Activated CD8-positive, alpha-beta T cell treated with anti-CD3 and anti-CD28 coated beads, Interleukin-2, amount 10 ng/mL, durations not matched to agents 7 days and 5 days (primary cell): ENCODE results near the gene CMYA5. TPM values are rescaled to one million over a fixed set of nuclear protein-coding genes. Genes with fewer than 3 reads are reported as not detected.

Source experiments
- ATAC-seq: fragments of 150-1000 bp; cut with Tn5 transposase; one replicate; pipeline ENCODE4 v1.10.0; 2021; ENCODE audit warnings: moderate library complexity
- CTCF ChIA-PET: fragments of 350-600 bp; sonication (Branson Sonifier 250); formaldehyde crosslinking; loops from one replicate; lab custom pipeline; 2021; ENCODE audit warnings: antibody characterized with exemption; lab: Charles Lee
- POLR2A ChIA-PET: fragments of 350-600 bp; sonication (Branson Sonifier 250); formaldehyde crosslinking; loops from one replicate; lab custom pipeline; 2021; ENCODE audit warnings: antibody characterized with exemption; lab: Charles Lee
- DNase-seq: peaks from one replicate; pipeline ENCODE4 v3.0.0-alpha.2; 2020
- H3K27ac Mint-ChIP-seq: one replicate; pipeline ENCODE4 v1.8.0; 2021; ENCODE audit warnings: mild to moderate bottlenecking, mixed read lengths
- H3K27me3 Mint-ChIP-seq: one replicate; pipeline ENCODE4 v1.8.0; 2021; ENCODE audit warnings: low read depth, mixed read lengths
- H3K36me3 Mint-ChIP-seq: one replicate; pipeline ENCODE4 v1.8.0; 2021; ENCODE audit warnings: low read depth, mixed read lengths
- H3K4me1 Mint-ChIP-seq: one replicate; pipeline ENCODE4 v1.8.0; 2021; ENCODE audit warnings: low read depth, mixed read lengths
- H3K4me3 Mint-ChIP-seq: one replicate; pipeline ENCODE4 v1.8.0; 2021; ENCODE audit warnings: mild to moderate bottlenecking, mixed read lengths
- H3K9me3 Mint-ChIP-seq: one replicate; pipeline ENCODE4 v1.8.0; 2022; ENCODE audit warnings: mixed read lengths; ENCODE audit not compliant: insufficient read depth
- total RNA-seq, 2 experiments: library from RNA; stranded (reverse); gene quantifications; one replicate each; pipeline ENCODE4 v1.2.3, GENCODE V29; 2021

Gene CMYA5
- total RNA-seq, 2 experiments from 2014 or later, result 0.18 to 0.40 TPM

DNA sequence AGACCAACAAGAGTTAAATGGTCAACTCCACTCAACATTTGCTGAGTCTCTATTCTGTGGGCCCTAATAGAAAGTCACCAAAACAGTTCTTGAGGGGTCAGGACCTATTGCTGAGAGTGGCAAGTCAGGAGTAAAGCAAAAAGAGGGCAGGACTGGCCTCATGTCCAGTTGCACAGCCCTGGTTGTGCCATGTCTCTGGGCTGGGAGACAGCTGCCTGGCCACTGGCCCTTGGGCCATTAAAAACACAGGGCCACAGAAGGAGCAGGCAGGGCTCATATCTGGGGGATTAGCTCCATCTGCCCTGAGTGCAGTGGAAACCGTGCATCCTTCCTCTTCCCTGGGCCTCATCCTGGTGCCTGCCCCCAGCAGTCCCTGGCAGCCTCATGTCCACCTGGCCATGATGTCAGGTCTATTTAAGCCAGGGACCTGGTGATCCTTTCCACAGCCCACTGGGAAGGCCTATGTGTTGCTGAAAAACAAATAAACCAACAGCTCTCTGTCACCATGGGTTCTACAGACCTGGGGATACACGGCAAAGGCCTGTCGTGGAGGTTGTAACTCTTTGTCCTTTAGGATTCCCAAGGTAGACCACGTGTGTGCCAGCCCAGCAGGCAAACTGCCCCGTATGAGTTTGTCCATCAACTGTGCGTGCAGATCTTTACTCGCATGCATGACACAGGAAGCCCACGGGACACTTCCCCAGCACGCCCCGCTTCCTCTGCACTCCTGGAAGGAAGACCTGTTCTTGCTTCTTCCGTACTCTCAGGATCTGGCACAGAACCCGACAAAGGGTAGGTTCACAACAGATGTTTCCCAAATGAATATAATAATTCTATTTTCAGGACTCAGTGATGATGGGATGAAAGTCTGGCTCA is 152.6 kb downstream of the CMYA5 start:
- ATAC-seq (no peak), DNase-seq (peak; percentile 12)
- Mint-ChIP-seq H3K27me3 (peaks cover 11% of the 10 kb centered on the region), H3K27ac (no peak overlapping the region), H3K36me3 (no peaks in the 10 kb centered on the region), H3K9me3 (no peaks in the 10 kb centered on the region), H3K4me1 (peaks cover 17% of the 10 kb centered on the region), H3K4me3 (no peak overlapping the region)
- ChIA-PET POLR2A (no interaction called here), CTCF (interaction anchor here (1.5 to 1.7 kb wide), 3 partner anchors 13 to 241 kb away, joined by 4 to 8 read pairs (median 5); no protein-coding TSS in a partner anchor)

DNA sequence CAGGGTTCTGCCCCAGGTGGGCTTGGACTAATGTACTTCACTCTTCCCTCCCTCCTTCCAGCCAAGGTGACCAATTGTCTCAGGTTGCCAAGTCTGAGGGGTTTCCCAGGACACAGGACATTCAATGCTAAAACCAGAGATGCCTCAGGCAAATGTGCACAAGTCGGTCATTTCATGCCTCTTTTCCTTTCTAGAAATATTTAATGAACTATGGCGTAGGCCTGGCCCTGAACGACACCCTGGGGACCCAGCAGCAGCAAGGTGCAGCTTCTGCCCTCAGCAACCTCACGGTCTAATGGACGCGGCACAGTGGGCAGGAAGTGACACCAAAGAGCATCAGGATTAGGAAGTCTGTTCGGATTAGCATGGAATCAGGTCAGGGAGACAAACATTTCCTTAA is 153.4 kb downstream of the CMYA5 start:
- DNase-seq (peak; percentile 4), ATAC-seq (no peak)
- H3K27ac Mint-ChIP-seq, result no peak overlapping the region
- ChIA-PET CTCF (no interaction called here), POLR2A (no interaction called here)
- H3K4me1 Mint-ChIP-seq, result peaks cover 24% of the 10 kb centered on the region
- no peaks in the 10 kb centered on the region for H3K36me3 Mint-ChIP-seq
- peaks cover 13% of the 10 kb centered on the region for H3K27me3 Mint-ChIP-seq
- no peak overlapping the region for H3K4me3 Mint-ChIP-seq
- no peaks in the 10 kb centered on the region for H3K9me3 Mint-ChIP-seq

DNA sequence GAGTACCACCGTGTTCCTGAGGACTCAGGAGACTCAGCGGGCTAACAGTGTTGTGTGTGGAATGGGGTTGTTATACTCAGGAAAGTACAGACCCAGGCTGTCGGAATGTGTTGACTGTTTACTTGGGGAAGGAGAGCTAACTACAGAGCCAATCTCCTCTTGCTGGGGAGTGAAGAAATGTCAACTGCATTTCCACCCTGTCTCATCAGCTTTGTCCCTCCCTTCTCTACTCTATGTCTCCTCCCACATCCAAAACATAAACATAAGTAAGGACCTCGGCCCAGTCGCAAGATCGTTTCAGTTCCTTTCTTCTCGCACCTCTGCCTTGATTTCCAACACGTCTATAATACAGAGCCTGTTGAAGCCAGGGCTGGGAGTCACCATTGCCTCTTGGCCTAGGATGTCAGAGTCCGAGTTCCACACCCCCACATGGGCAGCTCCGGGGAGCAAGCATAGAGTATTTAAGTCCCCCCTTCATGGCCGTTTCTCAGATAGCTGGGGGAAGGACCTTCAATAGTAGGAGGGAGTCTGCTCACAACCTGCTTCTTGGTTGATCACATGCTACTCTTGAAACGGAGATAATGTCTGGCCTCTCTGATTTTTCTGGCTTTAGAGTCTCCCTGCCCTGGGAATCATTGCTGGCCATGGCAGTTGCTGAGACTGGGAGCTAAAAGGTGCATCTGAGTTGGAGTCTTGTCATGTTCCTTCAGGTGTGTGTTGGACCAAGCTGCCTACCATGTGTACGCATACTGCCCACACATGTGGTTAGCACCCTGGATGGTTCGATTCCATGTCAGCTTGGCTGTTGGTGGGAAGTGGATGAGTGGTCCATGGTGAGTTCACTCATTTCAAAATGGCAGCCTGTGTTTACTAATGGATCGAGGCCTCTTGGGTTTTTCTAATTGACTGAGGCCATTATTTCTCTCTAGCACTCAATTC is 154.1 kb downstream of the CMYA5 start:
- H3K9me3 Mint-ChIP-seq, result no peaks in the 10 kb centered on the region
- ATAC-seq, result no peak
- peaks cover 13% of the 10 kb centered on the region for H3K27me3 Mint-ChIP-seq
- ChIA-PET CTCF (interaction anchor here (0.8 kb wide), 1 partner anchor 14 kb away, joined by 3 read pairs; no protein-coding TSS in a partner anchor), POLR2A (interaction anchor here (0.6 kb wide), 1 partner anchor 270 kb away, joined by 3 read pairs; no protein-coding TSS in a partner anchor)
- no peaks in the 10 kb centered on the region for H3K36me3 Mint-ChIP-seq
- H3K4me3 Mint-ChIP-seq, result no peak overlapping the region
- peaks cover 30% of the 10 kb centered on the region for H3K4me1 Mint-ChIP-seq
- no peak for DNase-seq
- H3K27ac Mint-ChIP-seq, result no peak overlapping the region

DNA sequence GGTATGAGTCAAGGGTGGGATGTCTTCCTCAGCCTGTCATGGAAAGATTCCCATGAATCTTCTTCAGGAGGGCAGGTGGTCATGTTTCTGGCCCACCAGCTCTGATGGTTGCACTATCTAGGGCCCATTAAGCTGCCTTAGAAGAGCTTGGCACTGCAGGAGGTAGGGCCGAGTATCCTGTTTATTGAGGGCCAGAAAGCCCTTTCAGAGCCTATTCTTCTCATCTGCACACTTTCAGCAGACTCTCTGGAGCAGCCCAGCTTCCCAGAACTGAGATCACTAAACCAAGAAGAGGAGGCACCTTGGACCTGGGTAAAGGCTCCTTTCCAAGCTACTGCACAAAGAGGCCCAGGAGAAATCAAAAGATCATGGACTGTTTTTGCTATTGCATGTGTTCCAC is 154.9 kb downstream of the CMYA5 start:
- Mint-ChIP-seq H3K27ac (no peak overlapping the region), H3K9me3 (no peaks in the 10 kb centered on the region), H3K4me1 (peaks cover 32% of the 10 kb centered on the region), H3K36me3 (no peaks in the 10 kb centered on the region), H3K27me3 (peaks cover 13% of the 10 kb centered on the region), H3K4me3 (no peak overlapping the region)
- ATAC-seq (no peak), DNase-seq (no peak)
- ChIA-PET CTCF (no interaction called here), POLR2A (no interaction called here)

DNA sequence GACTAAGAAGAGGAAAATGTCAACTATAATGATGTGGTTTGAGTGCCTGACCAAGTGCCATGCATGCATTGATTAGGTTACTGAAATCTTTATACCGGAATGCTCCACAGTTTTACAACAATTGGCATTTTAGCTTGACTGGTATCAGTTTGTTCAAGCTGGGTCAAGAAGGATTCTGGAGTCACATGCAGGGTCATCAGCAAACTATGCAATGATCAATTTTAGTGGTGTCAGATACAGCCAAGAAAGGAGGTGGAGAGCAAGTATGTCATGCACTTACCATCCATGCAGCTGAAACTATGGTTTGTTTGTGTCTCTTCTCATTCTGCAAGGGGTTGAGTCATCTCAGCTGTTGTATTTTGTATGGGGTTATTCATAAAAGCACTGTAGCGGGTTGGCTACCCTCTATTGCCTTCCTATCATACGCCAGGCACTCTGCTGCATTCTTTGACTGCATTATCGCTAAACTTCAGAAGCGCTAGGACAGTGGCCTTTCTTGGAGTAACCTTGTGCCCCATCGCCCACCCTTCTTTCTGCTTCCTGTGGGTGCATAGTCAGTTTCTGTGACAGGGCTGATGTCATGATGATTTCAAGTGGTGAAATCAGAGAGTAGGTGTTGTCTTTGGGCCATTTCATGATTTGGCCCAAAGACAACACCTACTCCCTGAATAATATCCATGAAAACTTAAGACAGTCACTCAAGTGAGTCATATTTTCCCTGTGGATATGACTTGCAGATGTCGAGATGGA is 156.0 kb downstream of the CMYA5 start:
- Mint-ChIP-seq H3K27ac (peak overlapping the region; percentile 41), H3K36me3 (no peaks in the 10 kb centered on the region), H3K4me1 (peaks cover 32% of the 10 kb centered on the region), H3K9me3 (no peaks in the 10 kb centered on the region), H3K27me3 (peaks cover 4% of the 10 kb centered on the region), H3K4me3 (no peak overlapping the region)
- peak; percentile 51 for DNase-seq
- ChIA-PET CTCF (interaction anchor here (0.7 to 2.2 kb wide), 5 partner anchors 12 to 238 kb away, joined by 3 to 10 read pairs (median 3); no protein-coding TSS in a partner anchor), POLR2A (no interaction called here)
- peak; percentile 47 for ATAC-seq

DNA sequence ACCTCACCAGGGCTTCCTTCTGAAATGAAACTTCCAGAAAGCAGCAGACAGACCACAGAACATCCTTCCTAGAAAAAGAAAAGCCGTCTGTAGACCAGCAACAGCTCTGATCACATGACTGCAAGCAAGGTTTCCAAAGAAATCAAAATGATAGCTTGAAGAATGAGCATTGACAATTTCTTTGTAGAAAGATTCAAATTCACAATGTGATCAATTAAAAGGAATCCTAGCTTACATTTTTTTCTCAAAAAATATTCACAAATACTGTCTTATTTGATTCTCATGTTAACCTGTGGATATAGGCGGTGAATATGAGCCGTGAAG is 156.5 kb downstream of the CMYA5 start:
- Mint-ChIP-seq H3K36me3 (no peaks in the 10 kb centered on the region), H3K4me1 (peaks cover 32% of the 10 kb centered on the region), H3K9me3 (no peaks in the 10 kb centered on the region), H3K4me3 (no peak overlapping the region), H3K27ac (peak overlapping the region; percentile 40), H3K27me3 (peaks cover 3% of the 10 kb centered on the region)
- ChIA-PET POLR2A (no interaction called here), CTCF (interaction anchor here (0.7 to 2.2 kb wide), 5 partner anchors 12 to 237 kb away, joined by 3 to 10 read pairs (median 3); no protein-coding TSS in a partner anchor)
- ATAC-seq (peak; percentile 13), DNase-seq (no peak)

DNA sequence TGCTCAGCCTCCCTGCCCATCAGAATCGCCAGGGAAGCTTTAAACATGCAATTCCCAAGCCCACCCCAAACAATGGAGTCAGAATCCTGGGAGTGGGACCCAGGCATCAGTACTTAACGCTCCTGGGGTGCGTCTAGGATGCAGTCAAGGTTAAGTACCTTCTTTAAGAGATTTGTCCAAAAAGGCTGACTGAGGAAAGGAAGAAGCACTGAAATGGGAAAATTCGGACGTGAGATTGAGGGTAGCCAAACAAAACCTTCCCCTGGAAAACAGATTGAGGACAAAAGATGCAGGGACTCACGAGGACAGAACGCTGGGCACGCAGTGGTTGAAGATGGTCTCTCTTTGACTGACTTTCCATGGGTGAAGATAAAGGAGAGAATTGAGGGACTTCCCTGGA is 157.9 kb downstream of the CMYA5 start:
- Mint-ChIP-seq H3K4me3 (no peak overlapping the region), H3K27ac (no peak overlapping the region), H3K4me1 (peaks cover 32% of the 10 kb centered on the region), H3K27me3 (peaks cover 7% of the 10 kb centered on the region), H3K9me3 (no peaks in the 10 kb centered on the region), H3K36me3 (no peaks in the 10 kb centered on the region)
- ChIA-PET POLR2A (no interaction called here), CTCF (interaction anchor here (2.2 kb wide), 1 partner anchor 10 kb away, joined by 10 read pairs; no protein-coding TSS in a partner anchor)
- DNase-seq (no peak), ATAC-seq (no peak)

DNA sequence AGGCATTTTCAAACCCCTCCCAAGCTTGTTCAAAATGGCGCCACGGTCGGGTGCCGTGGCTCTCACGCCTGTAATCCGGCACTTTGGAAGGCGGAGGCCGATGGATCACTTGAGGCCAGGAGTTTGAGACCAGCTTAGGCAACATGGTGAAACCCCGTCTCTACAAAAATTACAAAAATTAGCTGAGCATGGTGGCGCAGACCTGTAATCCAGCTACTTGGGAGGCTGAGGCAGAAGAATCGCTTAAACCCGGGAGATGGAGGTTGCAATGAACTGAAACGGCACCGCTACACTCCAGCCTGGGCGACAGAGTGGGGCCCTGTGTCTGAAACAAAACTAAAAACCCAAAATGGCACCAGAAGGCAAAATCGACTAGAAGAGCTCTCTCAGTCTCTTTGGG is 159.4 kb downstream of the CMYA5 start:
- Mint-ChIP-seq H3K4me3 (no peak overlapping the region), H3K27ac (peak overlapping the region; percentile 7), H3K9me3 (no peaks in the 10 kb centered on the region), H3K4me1 (peaks cover 32% of the 10 kb centered on the region), H3K27me3 (peaks cover 13% of the 10 kb centered on the region), H3K36me3 (no peaks in the 10 kb centered on the region)
- ChIA-PET POLR2A (no interaction called here), CTCF (interaction anchor here (0.7 to 2.1 kb wide), 3 partner anchors 9 to 234 kb away, joined by 3 to 8 read pairs (median 5); no protein-coding TSS in a partner anchor)
- no peak for DNase-seq
- ATAC-seq, result no peak

Other genes with a start within 250 kb of the CMYA5 start
- 1 to 10 TPM; 2.4 to 3.1 TPM for gene HOMER1, start 175.7 kb upstream of the CMYA5 start, total RNA-seq
- gene TENT2, start 77.4 kb upstream of the CMYA5 start, total RNA-seq, result 10 to 100 TPM; 73.5 to 78.7 TPM